ENCODE results near the gene RIPK1.
A peak's percentile ranks its signal among the peaks of the same experiment; 100 is the strongest.

Gene RIPK1

GRCh38 chr6:3079682-3080081 lies 11.4 kb downstream of the RIPK1 start:
- no peak for DNase-seq

GRCh38 chr6:3081960-3082359 lies 13.7 kb downstream of the RIPK1 start:
- DNase-seq, result peak in 8 of 56 donors; percentile 5 to 30 (median 15)

DNA sequence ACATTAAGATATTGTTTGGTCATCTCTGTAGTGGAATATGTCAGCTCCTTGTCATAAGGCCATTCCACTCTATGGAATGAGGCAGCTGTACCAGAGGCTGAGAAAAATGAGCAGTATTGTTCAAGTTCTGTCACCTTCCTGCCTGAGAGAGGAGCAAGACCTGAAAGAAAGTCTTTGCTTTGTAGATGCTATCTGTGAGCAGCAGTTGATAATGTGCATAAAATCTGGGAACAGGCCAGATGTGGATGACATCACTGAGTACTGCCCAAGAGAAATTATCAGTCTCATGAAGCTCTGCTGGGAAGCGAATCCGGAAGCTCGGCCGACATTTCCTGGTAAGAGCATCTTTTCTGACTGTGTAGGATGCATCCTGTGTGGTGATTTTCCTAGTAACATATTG lies 16.8 kb downstream of the RIPK1 start:
- DNase-seq, result peak in 3 of 56 donors; percentile 6 to 27 (median 15)

- no peak for DNase-seq
Measured at GRCh38 chr6:3086282-3086946, 18.1 kb downstream of the RIPK1 start.

DNA sequence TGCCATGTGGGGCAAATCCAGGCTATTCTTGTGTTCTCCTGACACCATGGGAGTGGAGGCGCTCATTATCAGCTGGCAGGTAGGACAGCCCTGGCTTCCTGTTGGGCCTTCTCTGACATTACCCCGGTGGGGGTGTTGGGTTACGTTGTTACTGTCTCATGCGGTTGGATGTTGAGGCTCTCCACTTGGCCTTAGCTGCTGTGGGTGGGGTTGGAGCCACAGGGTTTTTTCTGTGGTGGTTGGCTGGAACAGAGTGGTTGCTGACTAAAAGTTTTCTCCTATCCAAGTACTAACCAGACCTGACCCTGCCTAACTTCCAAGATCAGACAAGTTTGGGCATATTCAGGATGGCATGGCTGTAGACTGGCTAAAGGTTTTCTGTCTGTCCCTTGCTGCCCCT lies 20.2 kb downstream of the RIPK1 start:
- DNase-seq, result no peak

DNA sequence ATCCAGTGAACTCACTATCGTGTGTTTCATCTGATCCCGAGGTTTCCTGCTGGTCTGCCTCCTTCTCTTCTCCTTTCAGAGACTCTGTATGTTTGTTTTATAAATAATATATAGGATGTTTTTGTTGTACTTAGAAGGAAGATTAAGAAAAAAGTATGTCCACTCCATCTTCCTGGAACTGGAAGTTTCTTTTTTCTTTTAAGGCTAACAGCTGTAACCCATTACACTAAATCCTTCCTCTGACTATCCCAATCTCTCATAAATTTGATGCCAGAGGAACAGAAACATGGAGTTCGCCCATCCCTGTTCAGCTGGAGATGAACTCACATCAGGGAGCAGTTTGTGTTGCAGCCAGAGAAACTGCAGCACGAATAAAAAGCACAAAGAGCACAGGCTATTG lies 20.7 kb downstream of the RIPK1 start:
- no peak for DNase-seq

GRCh38 chr6:3090013-3090412 lies 21.7 kb downstream of the RIPK1 start:
- DNase-seq, result no peak

DNA sequence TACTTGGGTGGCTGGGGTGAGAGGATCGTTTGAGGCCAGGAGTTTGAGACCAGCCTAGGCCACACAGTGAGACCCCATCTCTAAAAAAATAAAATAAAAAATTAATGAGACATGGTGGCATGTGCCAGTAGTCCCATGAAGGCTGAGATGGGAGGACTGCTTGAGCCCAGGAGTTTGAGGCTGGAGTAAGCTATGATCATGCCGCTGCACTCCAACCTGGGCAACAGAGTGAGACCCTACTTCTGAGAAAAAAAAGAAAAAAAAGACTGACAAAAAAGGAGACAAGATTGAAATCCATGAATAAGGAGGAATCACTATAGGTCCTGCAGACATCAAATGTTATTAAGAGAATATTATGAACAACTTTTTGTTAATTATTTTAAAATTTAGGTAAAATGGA lies 26.5 kb downstream of the RIPK1 start:
- DNase-seq, result no peak

GRCh38 chr6:3102875-3103274 lies 34.6 kb downstream of the RIPK1 start:
- no peak for DNase-seq

DNA sequence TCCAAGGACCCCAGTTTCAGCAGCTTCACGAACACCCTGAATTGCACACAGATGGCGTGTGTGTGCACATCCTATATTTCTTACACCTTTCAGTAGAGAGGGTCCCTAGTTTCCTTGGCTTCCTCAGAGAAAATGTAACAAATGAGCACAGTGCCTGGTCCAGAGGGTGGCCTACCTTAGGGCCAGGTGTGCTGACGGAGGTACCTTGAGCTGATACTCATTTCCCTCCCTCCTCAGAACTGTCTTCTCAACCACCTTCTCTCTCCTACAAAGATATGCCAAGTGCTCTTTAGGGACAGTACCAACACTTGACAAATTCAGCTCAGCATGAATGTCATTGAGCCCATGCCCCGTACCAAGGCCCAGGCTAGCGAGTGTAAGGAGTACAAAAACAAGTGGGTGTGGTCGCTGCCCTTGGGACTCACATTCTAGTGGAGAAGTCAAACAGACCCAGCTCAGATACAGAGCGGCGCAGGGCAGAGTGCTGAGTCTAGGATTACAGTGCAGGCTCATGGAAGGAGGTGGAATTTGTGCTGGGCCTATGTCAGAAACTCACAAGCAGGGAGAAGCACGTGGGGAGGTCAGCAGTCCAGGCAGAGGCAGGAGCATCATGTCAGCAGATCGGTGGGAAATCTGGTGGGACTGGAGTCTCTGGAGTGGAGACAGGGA lies 40.6 kb downstream of the RIPK1 start:
- DNase-seq, result no peak

GRCh38 chr6:3109761-3110160 lies 41.5 kb downstream of the RIPK1 start:
- DNase-seq, result no peak

GRCh38 chr6:3114377-3114776 lies 46.1 kb downstream of the RIPK1 start:
- DNase-seq, result no peak

DNA sequence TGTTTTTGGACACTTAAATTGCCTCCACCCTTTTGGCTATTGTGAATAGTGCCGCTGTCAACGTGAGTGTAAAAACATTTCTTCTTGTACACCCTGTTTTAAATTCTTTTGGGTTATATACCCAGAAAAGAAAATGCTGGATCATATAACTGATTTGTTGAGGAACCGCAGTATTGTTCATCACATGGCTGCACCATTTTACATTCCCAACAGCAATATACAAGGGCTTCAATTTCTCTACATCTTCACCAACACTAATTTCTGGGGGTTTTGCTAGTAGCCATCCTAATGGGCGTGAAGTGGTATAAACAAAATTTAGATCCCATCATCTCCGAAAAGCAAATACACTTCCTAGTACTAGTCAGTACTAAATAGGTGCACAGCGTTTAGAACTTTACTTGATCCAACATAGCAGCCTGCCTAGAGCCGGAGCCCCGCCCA lies 49.6 kb downstream of the RIPK1 start:
- no peak for DNase-seq

GRCh38 chr6:3118353-3119039 lies 50.2 kb downstream of the RIPK1 start, which contains the start of gene BPHL:
TSS of gene BPHL (plus strand) at chr6:3118711. CDS start at chr6:3118741, 30 bp downstream.
- DNase-seq, result peak; percentile 77 to 98 (median 95)

GRCh38 chr6:3119040-3119723 lies 50.9 kb downstream of the RIPK1 start:
- peak in 2 of 56 donors; percentile 43 to 58 for DNase-seq

GRCh38 chr6:3120765-3121089 lies 52.4 kb downstream of the RIPK1 start:
- no peak for DNase-seq

- DNase-seq, result no peak
Measured at GRCh38 chr6:3122823-3123182, 54.5 kb downstream of the RIPK1 start.

DNA sequence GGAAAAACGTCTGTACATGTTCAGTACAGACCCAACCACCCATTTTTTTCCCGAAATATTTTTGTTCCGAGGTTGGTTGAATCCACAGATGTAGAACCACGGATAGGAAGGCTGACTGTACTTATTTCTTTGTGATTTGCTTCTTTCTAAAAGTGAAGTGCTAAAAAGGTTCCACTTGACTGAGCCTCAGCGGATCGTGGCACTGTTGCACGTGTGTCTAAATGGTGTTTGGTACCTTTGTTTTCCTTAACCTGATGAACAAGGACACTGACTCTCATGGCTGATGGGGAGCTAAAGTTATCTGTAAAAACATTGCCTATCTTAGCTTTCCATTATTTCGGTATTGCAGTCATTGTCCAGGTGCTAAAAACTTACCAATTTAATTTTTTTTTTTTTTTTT lies 56.4 kb downstream of the RIPK1 start:
- no peak for DNase-seq

DNA sequence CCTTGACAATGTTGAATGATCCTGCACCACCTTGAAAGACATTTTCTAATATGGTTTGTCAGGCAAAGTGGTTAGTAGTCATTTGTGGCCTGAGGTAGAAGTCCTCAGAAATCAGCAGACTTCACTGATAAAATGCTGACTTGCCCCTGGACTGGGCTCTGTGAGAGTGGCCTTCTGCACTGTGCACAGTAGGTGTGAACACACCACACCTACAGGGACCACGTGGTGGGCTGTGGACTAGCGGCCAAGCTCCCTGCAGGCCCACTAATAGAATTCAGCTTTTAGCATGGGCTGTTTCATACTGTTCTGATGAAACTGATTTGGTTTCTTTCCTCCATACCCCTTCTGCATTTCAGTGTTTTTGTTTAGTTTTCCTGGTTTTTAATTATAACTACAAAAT lies 57.5 kb downstream of the RIPK1 start:
- DNase-seq, result no peak

- DNase-seq, result no peak
Measured at GRCh38 chr6:3128356-3129108, 60.2 kb downstream of the RIPK1 start.

- no peak for DNase-seq
Measured at GRCh38 chr6:3131695-3132094, 63.4 kb downstream of the RIPK1 start.

All from amygdala (tissue), 56 donors.